Left ventricle myocardium inferior (tissue), 1 donor: ENCODE measurements around the gene RAB11FIP4. TPM values are rescaled to one million over a fixed set of nuclear protein-coding genes. Genes with fewer than 3 reads are reported as not detected.

ENCODE experiments used
- DNase-seq: peaks from one replicate; pipeline ENCODE4 v3.0.0-alpha.2; 2020
- H3K27ac ChIP-seq: fragments of 200-600 bp; replicated peaks from 2 replicates; pipeline ENCODE4 v1.8.0; 2021
- H3K27me3 ChIP-seq: fragments of 200-600 bp; 2 replicates; pipeline ENCODE4 v1.8.0; 2021; ENCODE audit warnings: low read depth
- H3K36me3 ChIP-seq: fragments of 200-600 bp; 2 replicates; pipeline ENCODE4 v1.8.0; 2021
- H3K4me1 ChIP-seq: fragments of 200-600 bp; 2 replicates; pipeline ENCODE4 v1.8.0; 2021
- H3K4me3 ChIP-seq: fragments of 200-600 bp; 2 replicates; pipeline ENCODE4 v1.8.0; 2021; ENCODE audit warnings: mild to moderate bottlenecking, moderate library complexity
- H3K9me3 ChIP-seq: fragments of 200-600 bp; replicated peaks from 2 replicates; pipeline ENCODE4 v1.8.0; 2021
- intact Hi-C: fragments of 100-400 bp; cut with micrococcal nuclease; formaldehyde crosslinking; loops from one replicate; pipeline ENCODE4 v1.11.0; 2022
- total RNA-seq: library from RNA; stranded (reverse); fragmentation: NEBNext Ultra II Directional; extraction: Animal tissue kit (Norgen Biotek cat#: 25700); gene quantifications from one replicate; pipeline ENCODE4 v1.2.1, GENCODE V29; 2021
- TF ChIP-seq, protein P1 (sequence below): fragments of 200-600 bp; IDR thresholded peaks from 2 replicates; pipeline ENCODE4 v1.8.0; 2021; ENCODE audit warnings: antibody characterized with exemption, mild to moderate bottlenecking, borderline replicate concordance
- donor health status: DM: no; HTN: yes; CAD: no; lungs with severe emphysema.

The RAB11FIP4 gene
- total RNA-seq, 1 donor from 2014 or later, result 8.3 TPM

DNA sequence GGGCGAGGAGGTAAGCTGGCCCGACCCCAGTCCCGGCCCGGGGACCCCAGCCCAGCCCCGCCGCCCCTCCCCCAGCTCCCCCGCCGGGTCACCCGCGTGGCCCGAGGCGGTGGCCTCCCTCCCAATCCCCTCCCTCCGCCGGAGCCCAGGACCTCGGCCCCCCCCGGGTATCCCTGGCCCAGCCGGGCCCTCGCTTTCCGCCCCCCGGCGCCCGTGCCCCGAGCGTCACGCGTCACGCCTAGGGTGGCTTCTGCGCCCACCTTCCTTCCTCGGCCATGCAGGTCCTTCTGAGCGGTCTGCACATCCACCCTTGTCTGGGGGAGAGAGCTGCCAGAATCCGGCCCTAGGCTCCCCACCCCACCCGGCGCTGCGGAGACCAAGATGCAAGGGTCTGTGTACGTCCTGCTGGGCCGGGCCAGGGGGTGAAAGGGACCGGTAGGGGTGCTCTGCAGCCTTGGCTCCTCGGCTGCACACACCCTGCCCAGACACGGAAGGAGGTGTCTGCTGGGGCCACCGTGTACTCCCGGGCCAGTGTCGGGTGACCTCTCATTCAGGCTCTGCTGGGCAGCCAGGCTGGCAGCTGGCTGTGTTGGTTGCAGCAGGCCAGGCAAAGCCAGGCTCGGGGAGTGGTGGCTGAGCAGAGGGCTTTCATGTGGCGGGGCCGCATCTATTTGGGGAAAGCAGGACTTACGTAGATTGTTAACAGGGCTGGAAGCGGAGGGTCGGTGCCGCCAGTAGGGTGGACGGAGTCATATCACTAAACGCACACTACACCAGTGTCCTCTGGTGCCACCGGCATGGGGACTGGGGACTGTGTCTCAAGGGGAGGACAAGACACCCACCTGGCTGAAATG is 754 bp downstream of the RAB11FIP4 start:
- Histone ChIP-seq H3K36me3 (no peaks in the 10 kb centered on the region), H3K9me3 (no peaks in the 10 kb centered on the region), H3K27ac (no peak overlapping the region), H3K27me3 (peaks cover 75% of the 10 kb centered on the region), H3K4me1 (peaks cover 22% of the 10 kb centered on the region), H3K4me3 (peak overlapping the region; percentile 66)
- intact Hi-C loops, result no loop called here
- DNase-seq, result no peak
- TF ChIP-seq, protein P1, sequence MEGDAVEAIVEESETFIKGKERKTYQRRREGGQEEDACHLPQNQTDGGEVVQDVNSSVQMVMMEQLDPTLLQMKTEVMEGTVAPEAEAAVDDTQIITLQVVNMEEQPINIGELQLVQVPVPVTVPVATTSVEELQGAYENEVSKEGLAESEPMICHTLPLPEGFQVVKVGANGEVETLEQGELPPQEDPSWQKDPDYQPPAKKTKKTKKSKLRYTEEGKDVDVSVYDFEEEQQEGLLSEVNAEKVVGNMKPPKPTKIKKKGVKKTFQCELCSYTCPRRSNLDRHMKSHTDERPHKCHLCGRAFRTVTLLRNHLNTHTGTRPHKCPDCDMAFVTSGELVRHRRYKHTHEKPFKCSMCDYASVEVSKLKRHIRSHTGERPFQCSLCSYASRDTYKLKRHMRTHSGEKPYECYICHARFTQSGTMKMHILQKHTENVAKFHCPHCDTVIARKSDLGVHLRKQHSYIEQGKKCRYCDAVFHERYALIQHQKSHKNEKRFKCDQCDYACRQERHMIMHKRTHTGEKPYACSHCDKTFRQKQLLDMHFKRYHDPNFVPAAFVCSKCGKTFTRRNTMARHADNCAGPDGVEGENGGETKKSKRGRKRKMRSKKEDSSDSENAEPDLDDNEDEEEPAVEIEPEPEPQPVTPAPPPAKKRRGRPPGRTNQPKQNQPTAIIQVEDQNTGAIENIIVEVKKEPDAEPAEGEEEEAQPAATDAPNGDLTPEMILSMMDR, result no peak

- Histone ChIP-seq H3K4me1 (peaks cover 22% of the 10 kb centered on the region), H3K27me3 (peaks cover 78% of the 10 kb centered on the region), H3K36me3 (no peaks in the 10 kb centered on the region), H3K9me3 (no peaks in the 10 kb centered on the region), H3K4me3 (no peak overlapping the region), H3K27ac (no peak overlapping the region)
- intact Hi-C loops, result no loop called here
- TF ChIP-seq, protein P1, result no peak
- DNase-seq, result no peak
These were observed 1.6 kb downstream of the RAB11FIP4 start for GRCh38 chr17:31392856-31393748.

DNA sequence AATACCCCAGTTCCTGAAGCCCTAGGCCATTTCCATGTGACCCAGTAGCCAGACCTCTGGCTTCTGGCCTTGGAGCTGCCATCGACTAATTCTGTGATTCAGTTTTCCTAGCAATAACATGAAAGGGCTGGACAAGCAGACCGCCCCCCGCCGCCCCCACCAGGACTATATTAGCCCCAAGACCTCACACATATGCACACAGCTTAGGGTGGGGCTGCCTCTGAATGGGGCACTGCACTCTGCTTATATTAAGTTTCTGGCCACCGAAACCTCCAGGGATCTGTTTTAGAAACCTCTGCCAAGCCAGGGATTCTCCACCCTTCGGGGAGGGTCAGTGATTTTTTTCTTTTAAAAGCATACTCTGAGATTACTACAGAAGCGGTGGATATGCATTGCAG is 2.3 kb downstream of the RAB11FIP4 start:
- H3K27me3 ChIP-seq, result peaks cover 80% of the 10 kb centered on the region
- intact Hi-C loops, result no loop called here
- no peaks in the 10 kb centered on the region for H3K36me3 ChIP-seq
- peaks cover 22% of the 10 kb centered on the region for H3K4me1 ChIP-seq
- TF ChIP-seq, protein P1, result no peak
- H3K9me3 ChIP-seq, result no peaks in the 10 kb centered on the region
- H3K4me3 ChIP-seq, result no peak overlapping the region
- H3K27ac ChIP-seq, result no peak overlapping the region
- DNase-seq, result no peak

GRCh38 chr17:31394544-31394943 is 3.1 kb downstream of the RAB11FIP4 start:
- H3K9me3 ChIP-seq, result no peaks in the 10 kb centered on the region
- no peak overlapping the region for H3K4me3 ChIP-seq
- no peaks in the 10 kb centered on the region for H3K36me3 ChIP-seq
- intact Hi-C loops, result no loop called here
- TF ChIP-seq, protein P1, result no peak
- peaks cover 20% of the 10 kb centered on the region for H3K4me1 ChIP-seq
- no peak overlapping the region for H3K27ac ChIP-seq
- H3K27me3 ChIP-seq, result peaks cover 81% of the 10 kb centered on the region
- peak; percentile 58 for DNase-seq

DNA sequence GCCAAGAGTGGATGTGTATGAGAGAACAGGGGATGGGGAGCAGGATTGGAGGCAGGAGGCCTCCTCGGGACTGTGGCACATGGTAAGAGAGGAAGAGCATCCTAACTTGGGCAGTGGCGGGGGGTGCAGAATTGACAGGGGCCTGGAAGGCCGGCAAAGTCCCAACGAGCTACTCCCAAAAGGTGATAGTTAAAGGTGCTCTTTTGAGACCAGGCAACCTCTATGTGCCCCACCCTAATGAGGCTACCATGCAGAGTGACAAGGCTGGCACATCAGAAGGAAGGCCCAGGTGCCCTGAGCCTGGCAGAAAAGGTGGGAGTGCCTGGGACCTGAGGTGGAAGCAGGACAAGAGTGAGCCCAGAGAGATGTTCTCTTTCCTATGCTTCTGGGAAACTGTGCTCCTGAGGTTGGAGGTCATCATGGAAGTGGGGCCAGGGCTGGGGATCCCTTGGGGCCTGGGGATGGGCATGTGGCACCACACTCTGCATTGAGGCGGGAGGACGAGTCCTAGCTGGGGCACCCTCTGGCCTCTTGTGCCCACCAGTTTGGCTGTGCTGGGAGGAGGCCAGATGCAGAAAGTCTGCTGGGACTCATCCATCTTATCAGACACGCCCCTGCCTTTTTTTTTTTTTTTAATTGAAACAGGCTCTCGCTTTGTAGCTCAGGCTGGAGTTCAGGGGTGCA is 5.9 kb downstream of the RAB11FIP4 start:
- intact Hi-C loops, result no loop called here
- TF ChIP-seq, protein P1, result no peak
- no peaks in the 10 kb centered on the region for H3K9me3 ChIP-seq
- H3K27me3 ChIP-seq, result peaks cover 70% of the 10 kb centered on the region
- H3K27ac ChIP-seq, result no peak overlapping the region
- H3K4me1 ChIP-seq, result peaks cover 4% of the 10 kb centered on the region
- no peaks in the 10 kb centered on the region for H3K36me3 ChIP-seq
- DNase-seq, result no peak
- H3K4me3 ChIP-seq, result no peak overlapping the region
